ENCODE data around the gene PHETA1. TPM values are rescaled to one million over a fixed set of nuclear protein-coding genes. Genes with fewer than 3 reads are reported as not detected.
A peak's percentile ranks its signal among the peaks of the same experiment; 100 is the strongest.

PHETA1 gene
- total RNA-seq, 4 donors from 2014 or later = 8.7 to 16.7 (median 14.5) TPM

- H3K27me3 ChIP-seq = no peaks in the 10 kb centered on the region
- no peaks in the 10 kb centered on the region for H3K36me3 ChIP-seq
- TF ChIP-seq CTCF (IDR thresholded peaks at IDR 0.05 in 4 of 5, conservative IDR thresholded peaks at IDR 0.05 in 1 of 5) (no peak), POLR2A (IDR thresholded peaks at IDR 0.05) (no peak)
- ATAC-seq (no peak), DNase-seq (no peak)
- intact Hi-C loops (cut with DNase I; ENCODE audit: low total_unique reads) = no loop called here
- in situ Hi-C loops (cut with MboI; ENCODE audit: low sequenced_read_pairs in 4 of 4) = loop anchor here (10.0 to 25.0 kb wide), 4 partner anchors 381 to 431 kb away; no protein-coding TSS in a partner anchor
- no peaks in the 10 kb centered on the region for H3K4me1 ChIP-seq
- no peaks in the 10 kb centered on the region for H3K9me3 ChIP-seq
- no peak overlapping the region for H3K4me3 ChIP-seq
- no peak overlapping the region for H3K27ac ChIP-seq
Observed at GRCh38 chr12:111318450-111318849, 50.4 kb downstream of the PHETA1 start.

GRCh38 chr12:111316671-111317070 lies 52.2 kb downstream of the PHETA1 start:
- Histone ChIP-seq H3K27me3 (no peaks in the 10 kb centered on the region), H3K9me3 (no peaks in the 10 kb centered on the region), H3K27ac (no peak overlapping the region), H3K36me3 (no peaks in the 10 kb centered on the region), H3K4me1 (no peaks in the 10 kb centered on the region), H3K4me3 (no peak overlapping the region)
- TF ChIP-seq POLR2A (IDR thresholded peaks at IDR 0.05) = no peak
- no peak for TF ChIP-seq CTCF (IDR thresholded peaks at IDR 0.05 in 4 of 5, conservative IDR thresholded peaks at IDR 0.05 in 1 of 5)
- intact Hi-C loops (cut with DNase I; ENCODE audit: low total_unique reads) (no loop called here), in situ Hi-C loops (cut with MboI; ENCODE audit: low sequenced_read_pairs in 4 of 4) (loop anchor here (10.0 to 25.0 kb wide), 4 partner anchors 379 to 429 kb away; no protein-coding TSS in a partner anchor)
- DNase-seq (no peak), ATAC-seq (no peak)

GRCh38 chr12:111314953-111315539 lies 53.8 kb downstream of the PHETA1 start:
- no peak overlapping the region for H3K4me3 ChIP-seq
- intact Hi-C loops (cut with DNase I; ENCODE audit: low total_unique reads) = loop anchor here (5.0 kb wide), 1 partner anchor 378 kb away; no protein-coding TSS in a partner anchor
- TF ChIP-seq POLR2A (IDR thresholded peaks at IDR 0.05) (peak; percentile 8 to 19), CTCF (IDR thresholded peaks at IDR 0.05 in 4 of 5, conservative IDR thresholded peaks at IDR 0.05 in 1 of 5) (no peak)
- peak in 1 of 2 donors; percentile 18 for DNase-seq
- in situ Hi-C loops (cut with MboI; ENCODE audit: low sequenced_read_pairs in 4 of 4) = loop anchor here (10.0 to 25.0 kb wide), 4 partner anchors 378 to 428 kb away; no protein-coding TSS in a partner anchor
- no peaks in the 10 kb centered on the region for H3K36me3 ChIP-seq
- H3K27me3 ChIP-seq = peaks cover 2 to 8% (median 4%) of the 10 kb centered on the region in 3 donors
- no peaks in the 10 kb centered on the region for H3K4me1 ChIP-seq
- ATAC-seq = no peak
- no peaks in the 10 kb centered on the region for H3K9me3 ChIP-seq
- H3K27ac ChIP-seq = no peak overlapping the region

- intact Hi-C loops (cut with DNase I; ENCODE audit: low total_unique reads) (loop anchor here (2.0 to 5.0 kb wide), 2 partner anchors 377 to 419 kb away; no protein-coding TSS in a partner anchor), in situ Hi-C loops (cut with MboI; ENCODE audit: low sequenced_read_pairs in 4 of 4) (loop anchor here (10.0 to 25.0 kb wide), 4 partner anchors 377 to 427 kb away; no protein-coding TSS in a partner anchor)
- Histone ChIP-seq H3K36me3 (no peaks in the 10 kb centered on the region), H3K27me3 (peaks cover 2 to 8% (median 5%) of the 10 kb centered on the region in 3 donors), H3K27ac (no peak overlapping the region), H3K9me3 (no peaks in the 10 kb centered on the region), H3K4me1 (no peaks in the 10 kb centered on the region), H3K4me3 (peak overlapping the region in 1 of 4 donors; percentile 1)
- ATAC-seq (peak; percentile 64 to 80), DNase-seq (peak; percentile 50 to 52)
- no peak for TF ChIP-seq POLR2A (IDR thresholded peaks at IDR 0.05)
- peak; percentile 36 to 91 (median 85) for TF ChIP-seq CTCF (IDR thresholded peaks at IDR 0.05 in 4 of 5, conservative IDR thresholded peaks at IDR 0.05 in 1 of 5)
Observed at GRCh38 chr12:111313833-111314259, 55.0 kb downstream of the PHETA1 start.

Measured in gastrocnemius medialis (tissue), 4 donors.